Uterus (tissue), 2 donors: ENCODE measurements around the gene SKIDA1.

Source experiments
- CTCF ChIP-seq, 4 experiments: fragments of 200-600 bp in 2 of 4; fragments of 450-650 bp in 2 of 4; sonication (generic) in 2 of 4; IDR thresholded peaks; one replicate each; pipeline ENCODE4 v1.5.1; 2016 to 2019; ENCODE audit warnings: antibody characterized with exemption in 4 of 4, mild to moderate bottlenecking in 2 of 4, moderate library complexity in 1 of 4
- POLR2A ChIP-seq, 2 donors: fragments of 450-650 bp; IDR thresholded peaks; one replicate each; pipeline ENCODE4 v1.6.1; 2016; ENCODE audit warnings: antibody characterized with exemption in 2 of 2, mild to moderate bottlenecking in 1 of 2, moderate library complexity in 1 of 2

DNA sequence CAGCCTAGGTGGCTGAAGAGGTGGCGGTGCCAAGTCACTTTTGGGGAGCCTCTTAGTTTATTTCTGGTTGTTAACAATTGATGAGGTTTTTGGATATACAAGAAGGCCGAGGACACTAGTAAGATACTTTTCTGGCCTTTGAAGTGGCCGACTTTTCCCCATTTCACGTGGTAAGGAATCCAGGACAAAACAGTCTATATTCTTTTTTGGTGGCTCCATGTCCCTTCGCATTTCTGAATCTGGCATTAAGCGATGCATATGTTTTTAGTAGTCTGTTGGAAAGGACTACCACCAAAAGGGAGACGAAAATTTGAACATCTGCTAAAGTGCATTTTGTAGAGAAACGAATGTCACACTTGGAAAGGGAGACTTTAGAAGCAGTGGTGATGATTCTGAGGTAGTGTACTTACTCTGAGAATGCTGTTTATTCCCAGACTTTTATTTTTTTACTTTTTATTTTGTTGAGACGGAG, 10.0 kb upstream of the SKIDA1 start:
- TF ChIP-seq CTCF (IDR thresholded peaks at IDR 0.05) (no peak), POLR2A (IDR thresholded peaks at IDR 0.05) (no peak)
